ENCODE data around the gene MAD1L1.
"Not testable (repeated sequence)": the region's sequence is repeated elsewhere in the genome, so short reads cannot be mapped to it uniquely, and the experiment has no call there.

GRCh38 chr7:1995911-1996420, 236.8 kb downstream of the MAD1L1 start:
- TF ChIP-seq CTCF (conservative IDR thresholded peaks at IDR 0.05; ENCODE audit: low read length); EZH2phosphoT487 (IDR thresholded peaks at IDR 0.05; ENCODE audit: borderline replicate concordance, low read depth, low read length): not testable (repeated sequence)

Data from OCI-LY7 (cell line).